HepG2 (cell line): Measurements from ENCODE around the gene SNX15. TPM values are rescaled to one million over a fixed set of nuclear protein-coding genes. Genes with fewer than 3 reads are reported as not detected.

ENCODE experiments used
- ATM ChIP-seq: fragments of 450-650 bp; IDR thresholded peaks from 2 replicates; pipeline ENCODE4 v1.7.1; 2017; ENCODE audit warnings: mild to moderate bottlenecking, borderline replicate concordance
- CBFB ChIP-seq: sonication (generic); formaldehyde crosslinking; IDR thresholded peaks from 2 replicates; pipeline ENCODE4 v1.4.0; 2020; ENCODE audit warnings: missing genetic modification reagents
- ELF3 ChIP-seq: IDR thresholded peaks from 2 replicates; pipeline ENCODE4 v1.6.1; 2016; ENCODE audit warnings: missing genetic modification reagents, missing compliant biosample characterization
- FOXP4 ChIP-seq: sonication (generic); formaldehyde crosslinking; IDR thresholded peaks from 2 replicates; pipeline ENCODE4 v1.4.0; 2020; ENCODE audit warnings: missing genetic modification reagents
- GATA4 ChIP-seq: sonication (generic); IDR thresholded peaks from 2 replicates; pipeline ENCODE4 v1.6.1; 2016; ENCODE audit warnings: antibody characterized with exemption, low read depth, borderline replicate concordance
- MYC ChIP-seq: sonication (generic); formaldehyde crosslinking; IDR thresholded peaks from 2 replicates; pipeline ENCODE4 v1.9.0; 2021; ENCODE audit warnings: missing genetic modification reagents, borderline replicate concordance
- TARDBP ChIP-seq: sonication (generic); formaldehyde crosslinking; IDR thresholded peaks from 2 replicates; pipeline ENCODE4 v1.8.0; 2022; ENCODE audit warnings: mild to moderate bottlenecking, missing genetic modification reagents
- ZBTB3 ChIP-seq: sonication (generic); formaldehyde crosslinking; IDR thresholded peaks from 2 replicates; pipeline ENCODE4 v1.4.0; 2020; ENCODE audit warnings: low read depth, mild to moderate bottlenecking, moderate library complexity, missing genetic modification reagents, borderline replicate concordance
- ZBTB39 ChIP-seq: sonication (generic); formaldehyde crosslinking; IDR thresholded peaks from 2 replicates; pipeline ENCODE4 v1.5.0; 2020; ENCODE audit warnings: missing genetic modification reagents
- ZNF33B ChIP-seq: sonication (generic); formaldehyde crosslinking; IDR thresholded peaks from 2 replicates; pipeline ENCODE4 v1.5.1; 2020; ENCODE audit warnings: mild to moderate bottlenecking, missing genetic modification reagents
- ZNF564 ChIP-seq: sonication (generic); formaldehyde crosslinking; IDR thresholded peaks from 2 replicates; pipeline ENCODE4 v1.8.1; 2023; ENCODE audit warnings: mild to moderate bottlenecking, missing genetic modification reagents
- ZNF574 ChIP-seq: sonication (generic); formaldehyde crosslinking; IDR thresholded peaks from 2 replicates; pipeline ENCODE4 v1.4.0; 2020; ENCODE audit warnings: missing genetic modification reagents
- polyA plus RNA-seq, 8 experiments: library from polyadenylated mRNA; depleted of rRNA in 3 of 8; stranded (reverse) in 7 of 8; unstranded in 1 of 8; fragments of >200 nt; fragmentation: Illumina TruSeq in 4 of 8; extraction: Trizol in 4 of 8; gene quantifications; 2 replicates each; pipeline versions ENCODE4 v1.2.1 to v1.2.3, GENCODE V29; 2011 to 2016; ENCODE audit warnings: low read depth in 4 of 8, missing spikeins in 1 of 8, mixed read lengths in 1 of 8; ENCODE audit not compliant: insufficient read depth in 1 of 8
- total RNA-seq, 5 experiments: library from RNA; depleted of rRNA; stranded (reverse); fragments of >200 nt; fragmentation: Illumina TruSeq; extraction: Trizol; gene quantifications; 2 replicates each; pipeline ENCODE4 v1.2.3, GENCODE V29; 2016; ENCODE audit warnings: low read depth in 1 of 5
- TF ChIP-seq, protein P1 (sequence below): sonication (generic); formaldehyde crosslinking; IDR thresholded peaks from 2 replicates; pipeline ENCODE4 v1.4.0; 2020; ENCODE audit warnings: missing genetic modification reagents, borderline replicate concordance
- TF ChIP-seq, protein P2 (sequence below): sonication (generic); formaldehyde crosslinking; IDR thresholded peaks from 2 replicates; pipeline ENCODE4 v1.4.0; 2020; ENCODE audit warnings: missing genetic modification reagents; ENCODE audit errors: not compliant biosample characterization

Gene SNX15
- total and polyA plus RNA-seq, 2 of the 13 experiments (the other 11 are each of a cell fraction or from before 2014, with no cell fraction given), result 19.1 to 22.6 TPM

- TF ChIP-seq, protein P1, sequence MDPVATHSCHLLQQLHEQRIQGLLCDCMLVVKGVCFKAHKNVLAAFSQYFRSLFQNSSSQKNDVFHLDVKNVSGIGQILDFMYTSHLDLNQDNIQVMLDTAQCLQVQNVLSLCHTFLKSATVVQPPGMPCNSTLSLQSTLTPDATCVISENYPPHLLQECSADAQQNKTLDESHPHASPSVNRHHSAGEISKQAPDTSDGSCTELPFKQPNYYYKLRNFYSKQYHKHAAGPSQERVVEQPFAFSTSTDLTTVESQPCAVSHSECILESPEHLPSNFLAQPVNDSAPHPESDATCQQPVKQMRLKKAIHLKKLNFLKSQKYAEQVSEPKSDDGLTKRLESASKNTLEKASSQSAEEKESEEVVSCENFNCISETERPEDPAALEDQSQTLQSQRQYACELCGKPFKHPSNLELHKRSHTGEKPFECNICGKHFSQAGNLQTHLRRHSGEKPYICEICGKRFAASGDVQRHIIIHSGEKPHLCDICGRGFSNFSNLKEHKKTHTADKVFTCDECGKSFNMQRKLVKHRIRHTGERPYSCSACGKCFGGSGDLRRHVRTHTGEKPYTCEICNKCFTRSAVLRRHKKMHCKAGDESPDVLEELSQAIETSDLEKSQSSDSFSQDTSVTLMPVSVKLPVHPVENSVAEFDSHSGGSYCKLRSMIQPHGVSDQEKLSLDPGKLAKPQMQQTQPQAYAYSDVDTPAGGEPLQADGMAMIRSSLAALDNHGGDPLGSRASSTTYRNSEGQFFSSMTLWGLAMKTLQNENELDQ (CRISPR knock-in tag), result no peak
- TF ChIP-seq ZBTB39 (CRISPR knock-in tag), result no peak
- peak; percentile 81; the same call in 1 of the 2 replicates for TF ChIP-seq TARDBP (CRISPR knock-in tag)
- TF ChIP-seq CBFB, result no peak
- TF ChIP-seq MYC (CRISPR knock-in tag), result peak; percentile 82; the same call in 1 of the 2 replicates
- TF ChIP-seq, protein P2, sequence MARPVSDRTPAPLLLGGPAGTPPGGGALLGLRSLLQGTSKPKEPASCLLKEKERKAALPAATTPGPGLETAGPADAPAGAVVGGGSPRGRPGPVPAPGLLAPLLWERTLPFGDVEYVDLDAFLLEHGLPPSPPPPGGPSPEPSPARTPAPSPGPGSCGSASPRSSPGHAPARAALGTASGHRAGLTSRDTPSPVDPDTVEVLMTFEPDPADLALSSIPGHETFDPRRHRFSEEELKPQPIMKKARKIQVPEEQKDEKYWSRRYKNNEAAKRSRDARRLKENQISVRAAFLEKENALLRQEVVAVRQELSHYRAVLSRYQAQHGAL (CRISPR knock-in tag), result no peak
- no peak for TF ChIP-seq ZBTB3 (CRISPR knock-in tag)
- peak; percentile 73 for TF ChIP-seq ZNF574 (CRISPR knock-in tag)
- peak; percentile 52 for TF ChIP-seq FOXP4
- peak; percentile 79; the same call in 1 of the 2 replicates for TF ChIP-seq ZNF564 (CRISPR knock-in tag)
- no peak for TF ChIP-seq ATM
- no peak for TF ChIP-seq GATA4
- TF ChIP-seq ZNF33B (CRISPR knock-in tag), result no peak
- peak; percentile 71; the same call in 1 of the 2 replicates for TF ChIP-seq ELF3
These were observed 30.4 kb upstream of the SNX15 start, which contains the start of gene BATF2 (continued) for GRCh38 chr11:64996710-64997380.
